ENCODE results near the gene DENND6B.

DNA sequence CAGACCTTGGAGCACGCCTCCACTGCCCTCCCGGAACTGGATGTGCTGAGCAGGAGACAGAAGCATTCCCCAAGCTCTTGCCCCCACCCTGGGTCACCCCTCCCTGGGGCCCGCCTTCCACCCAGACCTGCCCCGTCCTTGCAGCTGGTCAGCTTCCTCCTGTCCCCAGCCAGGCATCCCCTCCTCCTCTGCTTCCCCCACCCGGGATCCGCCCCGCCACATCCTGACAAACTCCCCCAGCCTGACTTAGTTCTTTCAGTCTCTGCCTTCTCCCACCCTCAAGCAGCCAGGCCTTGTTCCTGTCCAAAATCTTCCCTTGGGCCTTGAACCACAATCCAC, 18.2 kb downstream of the DENND6B start:
- TF ChIP-seq, protein P1, sequence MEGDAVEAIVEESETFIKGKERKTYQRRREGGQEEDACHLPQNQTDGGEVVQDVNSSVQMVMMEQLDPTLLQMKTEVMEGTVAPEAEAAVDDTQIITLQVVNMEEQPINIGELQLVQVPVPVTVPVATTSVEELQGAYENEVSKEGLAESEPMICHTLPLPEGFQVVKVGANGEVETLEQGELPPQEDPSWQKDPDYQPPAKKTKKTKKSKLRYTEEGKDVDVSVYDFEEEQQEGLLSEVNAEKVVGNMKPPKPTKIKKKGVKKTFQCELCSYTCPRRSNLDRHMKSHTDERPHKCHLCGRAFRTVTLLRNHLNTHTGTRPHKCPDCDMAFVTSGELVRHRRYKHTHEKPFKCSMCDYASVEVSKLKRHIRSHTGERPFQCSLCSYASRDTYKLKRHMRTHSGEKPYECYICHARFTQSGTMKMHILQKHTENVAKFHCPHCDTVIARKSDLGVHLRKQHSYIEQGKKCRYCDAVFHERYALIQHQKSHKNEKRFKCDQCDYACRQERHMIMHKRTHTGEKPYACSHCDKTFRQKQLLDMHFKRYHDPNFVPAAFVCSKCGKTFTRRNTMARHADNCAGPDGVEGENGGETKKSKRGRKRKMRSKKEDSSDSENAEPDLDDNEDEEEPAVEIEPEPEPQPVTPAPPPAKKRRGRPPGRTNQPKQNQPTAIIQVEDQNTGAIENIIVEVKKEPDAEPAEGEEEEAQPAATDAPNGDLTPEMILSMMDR (IDR thresholded peaks at IDR 0.05): no peak
- TF ChIP-seq POLR2AphosphoS5 (IDR thresholded peaks at IDR 0.05) (no peak), POLR2A (IDR thresholded peaks at IDR 0.05) (no peak)
